ENCODE data around the gene PRDM16. TPM values are rescaled to one million over a fixed set of nuclear protein-coding genes. Genes with fewer than 3 reads are reported as not detected.

Gene PRDM16
- total and polyA plus RNA-seq, 2 of the 13 experiments (the other 11 are each of a cell fraction or from before 2014, with no cell fraction given) = 0.15 to 0.81 TPM

DNA sequence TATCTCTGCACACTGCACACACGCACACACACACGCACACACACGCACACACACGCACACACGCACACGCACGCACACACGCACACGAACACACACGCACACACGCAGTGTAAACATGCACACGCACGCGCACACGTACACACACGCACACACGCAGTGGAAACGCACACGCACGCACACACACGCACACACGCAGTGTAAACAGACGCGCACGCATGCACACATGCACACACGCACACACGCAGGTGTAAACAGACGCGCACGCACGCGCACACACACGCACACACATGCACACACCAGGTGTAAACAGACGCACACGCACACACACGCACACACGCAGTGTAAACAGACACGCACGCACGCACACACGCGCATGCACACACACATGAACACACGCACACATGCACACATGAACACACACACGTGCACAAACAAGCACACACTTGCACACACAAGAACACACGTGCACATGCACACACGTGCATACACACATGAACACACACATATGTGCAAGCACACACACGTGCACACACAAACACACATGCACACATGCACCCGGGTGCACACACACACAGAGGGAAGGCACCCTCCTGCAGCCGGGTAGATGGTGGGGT, 45.2 kb downstream of the PRDM16 start (continued):
- TF ChIP-seq ZNF556 (CRISPR knock-in tag; IDR thresholded peaks at IDR 0.05; ENCODE audit: borderline replicate concordance) = no peak
- no peak for TF ChIP-seq EZH2 (conservative IDR thresholded peaks at IDR 0.05; ENCODE audit: low read depth, low read length)
- TF ChIP-seq MAFG (CRISPR knock-in tag; IDR thresholded peaks at IDR 0.05) = no peak
- TF ChIP-seq, protein P1, sequence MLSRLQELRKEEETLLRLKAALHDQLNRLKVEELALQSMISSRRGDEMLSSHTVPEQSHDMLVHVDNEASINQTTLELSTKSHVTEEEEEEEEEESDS (CRISPR knock-in tag; IDR thresholded peaks at IDR 0.05; ENCODE audit: borderline replicate concordance) = no peak
- no peak for TF ChIP-seq CC2D1A (CRISPR knock-in tag; IDR thresholded peaks at IDR 0.05)
- no peak for TF ChIP-seq POGZ (CRISPR knock-in tag; IDR thresholded peaks at IDR 0.05)
- no peak for TF ChIP-seq NFE2L2 (IDR thresholded peaks at IDR 0.05; ENCODE audit: low read length)
- TF ChIP-seq FIP1L1 (IDR thresholded peaks at IDR 0.05; ENCODE audit: borderline replicate concordance, insufficient read depth, low read depth, low read length) = no peak

DNA sequence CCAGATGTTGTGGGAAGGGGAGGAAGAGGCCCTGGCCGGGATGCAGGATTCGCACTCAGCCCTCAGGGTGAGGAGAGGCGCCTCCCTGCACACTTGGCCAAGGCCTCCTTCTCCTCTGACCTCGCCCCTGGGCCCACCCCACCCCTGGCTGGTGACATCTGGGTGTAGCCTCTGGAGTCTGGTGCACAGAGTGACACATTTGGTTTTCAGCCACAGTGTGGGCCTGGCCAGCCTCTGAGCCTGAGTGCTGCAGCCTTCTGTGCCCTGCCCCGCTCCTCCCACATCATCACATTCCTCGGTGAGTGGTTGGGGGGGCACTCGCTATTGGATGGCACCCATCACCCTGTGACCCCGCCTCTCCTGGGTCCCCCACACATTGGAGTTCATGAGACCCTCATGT, 45.8 kb downstream of the PRDM16 start:
- H3K4me3 ChIP-seq (replicated peaks in 1 of 3; ENCODE audit: insufficient read depth in 1 of 3, low read depth in 2 of 3, low read length in 3 of 3) = peak overlapping the region in 1 of 3 experiments; percentile 34; a peak in 2 of 6 replicates
- no peaks in the 10 kb centered on the region for H3K36me3 ChIP-seq (replicated peaks in 1 of 2; ENCODE audit: control insufficient read depth in 1 of 2, insufficient read depth in 2 of 2, low read length in 2 of 2)
- no peaks in the 10 kb centered on the region for H3K9me3 ChIP-seq (ENCODE audit: low read length)
- WGBS (ENCODE audit: low lambda C conversion rate) = 60% methylated on average over 1 of the region's 8 CpGs
- FAIRE-seq (no peak), ATAC-seq (peak; percentile 63), DNase-seq (ENCODE audit: low spot score) (peak; percentile 14)
- CTCF ChIA-PET (ENCODE audit: low intra/inter-chr PET ratio, low total read pairs) = no interaction called here
- no peak overlapping the region for H3K9ac ChIP-seq (ENCODE audit: insufficient read depth, low read depth, low read length)
- peak overlapping the region; percentile 55 for H3K4me2 ChIP-seq (ENCODE audit: low read depth, low read length)
- no peak overlapping the region for H2AFZ ChIP-seq (ENCODE audit: low read length)
- in situ Hi-C loops (cut with HindIII; ENCODE audit: extremely low pct_ligation_motif_present, low pct_unique_long_range_greater_than_20kb) (no loop called here), intact Hi-C loops (cut with micrococcal nuclease; ENCODE audit: unreplicated experiment) (loop anchor here (10.0 kb wide), 1 partner anchor 60 kb away; no protein-coding TSS in a partner anchor)
- peaks cover 43% of the 10 kb centered on the region for H3K4me1 ChIP-seq (ENCODE audit: insufficient read depth, low read length)
- no TSS peak for BruUV-seq (replicated peaks)
- H3K27ac ChIP-seq (ENCODE audit: extremely low read length, insufficient read depth, low read length) = peak overlapping the region; percentile 54
- no peaks in the 10 kb centered on the region for H4K20me1 ChIP-seq (ENCODE audit: insufficient read depth, low read length)
- POLR2A ChIA-PET = interaction anchor here (1.0 to 1.6 kb wide), 3 partner anchors 25 to 235 kb away, joined by 3 read pairs; no protein-coding TSS in a partner anchor
- H3K79me2 ChIP-seq (ENCODE audit: insufficient read depth, low read length) = no peaks in the 10 kb centered on the region
- H3K27me3 ChIP-seq (ENCODE audit: control insufficient read depth in 1 of 2, insufficient read depth in 2 of 2, low read length in 2 of 2) = no peaks in the 10 kb centered on the region; a peak in 2 of 5 replicates
- TF ChIP-seq, protein P2, sequence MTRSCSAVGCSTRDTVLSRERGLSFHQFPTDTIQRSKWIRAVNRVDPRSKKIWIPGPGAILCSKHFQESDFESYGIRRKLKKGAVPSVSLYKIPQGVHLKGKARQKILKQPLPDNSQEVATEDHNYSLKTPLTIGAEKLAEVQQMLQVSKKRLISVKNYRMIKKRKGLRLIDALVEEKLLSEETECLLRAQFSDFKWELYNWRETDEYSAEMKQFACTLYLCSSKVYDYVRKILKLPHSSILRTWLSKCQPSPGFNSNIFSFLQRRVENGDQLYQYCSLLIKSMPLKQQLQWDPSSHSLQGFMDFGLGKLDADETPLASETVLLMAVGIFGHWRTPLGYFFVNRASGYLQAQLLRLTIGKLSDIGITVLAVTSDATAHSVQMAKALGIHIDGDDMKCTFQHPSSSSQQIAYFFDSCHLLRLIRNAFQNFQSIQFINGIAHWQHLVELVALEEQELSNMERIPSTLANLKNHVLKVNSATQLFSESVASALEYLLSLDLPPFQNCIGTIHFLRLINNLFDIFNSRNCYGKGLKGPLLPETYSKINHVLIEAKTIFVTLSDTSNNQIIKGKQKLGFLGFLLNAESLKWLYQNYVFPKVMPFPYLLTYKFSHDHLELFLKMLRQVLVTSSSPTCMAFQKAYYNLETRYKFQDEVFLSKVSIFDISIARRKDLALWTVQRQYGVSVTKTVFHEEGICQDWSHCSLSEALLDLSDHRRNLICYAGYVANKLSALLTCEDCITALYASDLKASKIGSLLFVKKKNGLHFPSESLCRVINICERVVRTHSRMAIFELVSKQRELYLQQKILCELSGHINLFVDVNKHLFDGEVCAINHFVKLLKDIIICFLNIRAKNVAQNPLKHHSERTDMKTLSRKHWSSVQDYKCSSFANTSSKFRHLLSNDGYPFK (CRISPR knock-in tag; IDR thresholded peaks at IDR 0.05; ENCODE audit: borderline replicate concordance) = 0 out of 2 replicates have a peak, but pooled peaks have one; percentile 4
- TF ChIP-seq ZNF264 (CRISPR knock-in tag; IDR thresholded peaks at IDR 0.05) = no peak
- no peak for TF ChIP-seq PLRG1 (conservative IDR thresholded peaks at IDR 0.05)
- TF ChIP-seq KDM5B (CRISPR knock-in tag; IDR thresholded peaks at IDR 0.05; ENCODE audit: borderline replicate concordance) = 0 out of 2 replicates have a peak, but pooled peaks have one; percentile 12
- TF ChIP-seq, protein P3, sequence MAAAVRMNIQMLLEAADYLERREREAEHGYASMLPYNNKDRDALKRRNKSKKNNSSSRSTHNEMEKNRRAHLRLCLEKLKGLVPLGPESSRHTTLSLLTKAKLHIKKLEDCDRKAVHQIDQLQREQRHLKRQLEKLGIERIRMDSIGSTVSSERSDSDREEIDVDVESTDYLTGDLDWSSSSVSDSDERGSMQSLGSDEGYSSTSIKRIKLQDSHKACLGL (CRISPR knock-in tag; IDR thresholded peaks at IDR 0.05) = 0 out of 2 replicates have a peak, but pooled peaks have one; percentile 18
- TF ChIP-seq ZNF883 (CRISPR knock-in tag; IDR thresholded peaks at IDR 0.05; ENCODE audit: not compliant biosample characterization) = peak; percentile 38
- 0 out of 2 replicates have a peak, but pooled peaks have one; percentile 14 for TF ChIP-seq PCBP1 (IDR thresholded peaks at IDR 0.05; ENCODE audit: borderline replicate concordance, low read depth, low read length)
- no peak for TF ChIP-seq ZNF556 (CRISPR knock-in tag; IDR thresholded peaks at IDR 0.05; ENCODE audit: borderline replicate concordance)
- TF ChIP-seq ZNF746 (CRISPR knock-in tag; IDR thresholded peaks at IDR 0.05) = no peak
- no peak for TF ChIP-seq NFYC (CRISPR knock-in tag; IDR thresholded peaks at IDR 0.05)
- TF ChIP-seq, protein P4, sequence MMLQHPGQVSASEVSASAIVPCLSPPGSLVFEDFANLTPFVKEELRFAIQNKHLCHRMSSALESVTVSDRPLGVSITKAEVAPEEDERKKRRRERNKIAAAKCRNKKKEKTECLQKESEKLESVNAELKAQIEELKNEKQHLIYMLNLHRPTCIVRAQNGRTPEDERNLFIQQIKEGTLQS (CRISPR knock-in tag; IDR thresholded peaks at IDR 0.05) = no peak
